ENCODE measurements around the gene RGS17. TPM values are rescaled to one million over a fixed set of nuclear protein-coding genes. Genes with fewer than 3 reads are reported as not detected.

The RGS17 gene
- total RNA-seq, 3 donors from 2014 or later = 0.29 to 1.8 (median 0.66) TPM

DNA sequence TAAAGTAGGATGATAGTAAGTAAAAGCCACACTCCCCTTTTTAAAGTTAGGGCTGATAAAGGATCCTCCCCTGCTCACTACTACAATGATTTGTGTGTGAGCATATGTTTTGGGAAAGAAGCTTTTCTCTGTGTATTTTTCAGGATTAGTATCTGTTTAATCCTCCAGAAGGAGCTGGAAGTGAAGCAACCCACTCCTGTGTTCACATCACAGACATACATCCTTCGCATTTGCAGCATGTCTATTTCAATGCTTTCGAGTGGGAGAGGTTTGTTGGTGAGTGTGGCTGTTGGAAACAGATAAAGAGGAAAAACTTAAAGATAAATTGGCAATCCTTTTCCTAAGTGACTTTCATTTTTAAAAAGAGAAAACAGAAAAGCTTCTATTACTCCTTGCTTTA is 31.6 kb upstream of the RGS17 start:
- no peak overlapping the region for H3K27ac ChIP-seq
- no peaks in the 10 kb centered on the region for H3K4me1 ChIP-seq
- no peaks in the 10 kb centered on the region for H3K9me3 ChIP-seq
- H3K4me3 ChIP-seq = no peak overlapping the region
- intact Hi-C loops (cut with DNase I; ENCODE audit: low total_unique reads) = no loop called here
- TF ChIP-seq POLR2AphosphoS5 (IDR thresholded peaks at IDR 0.05) (no peak), POLR2A (IDR thresholded peaks at IDR 0.05) (no peak)
- TF ChIP-seq, protein P1, sequence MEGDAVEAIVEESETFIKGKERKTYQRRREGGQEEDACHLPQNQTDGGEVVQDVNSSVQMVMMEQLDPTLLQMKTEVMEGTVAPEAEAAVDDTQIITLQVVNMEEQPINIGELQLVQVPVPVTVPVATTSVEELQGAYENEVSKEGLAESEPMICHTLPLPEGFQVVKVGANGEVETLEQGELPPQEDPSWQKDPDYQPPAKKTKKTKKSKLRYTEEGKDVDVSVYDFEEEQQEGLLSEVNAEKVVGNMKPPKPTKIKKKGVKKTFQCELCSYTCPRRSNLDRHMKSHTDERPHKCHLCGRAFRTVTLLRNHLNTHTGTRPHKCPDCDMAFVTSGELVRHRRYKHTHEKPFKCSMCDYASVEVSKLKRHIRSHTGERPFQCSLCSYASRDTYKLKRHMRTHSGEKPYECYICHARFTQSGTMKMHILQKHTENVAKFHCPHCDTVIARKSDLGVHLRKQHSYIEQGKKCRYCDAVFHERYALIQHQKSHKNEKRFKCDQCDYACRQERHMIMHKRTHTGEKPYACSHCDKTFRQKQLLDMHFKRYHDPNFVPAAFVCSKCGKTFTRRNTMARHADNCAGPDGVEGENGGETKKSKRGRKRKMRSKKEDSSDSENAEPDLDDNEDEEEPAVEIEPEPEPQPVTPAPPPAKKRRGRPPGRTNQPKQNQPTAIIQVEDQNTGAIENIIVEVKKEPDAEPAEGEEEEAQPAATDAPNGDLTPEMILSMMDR (IDR thresholded peaks at IDR 0.05) = no peak
- no peaks in the 10 kb centered on the region for H3K27me3 ChIP-seq
- no peak for DNase-seq (ENCODE audit: low spot score in 2 of 2)
- no peaks in the 10 kb centered on the region for H3K36me3 ChIP-seq

DNA sequence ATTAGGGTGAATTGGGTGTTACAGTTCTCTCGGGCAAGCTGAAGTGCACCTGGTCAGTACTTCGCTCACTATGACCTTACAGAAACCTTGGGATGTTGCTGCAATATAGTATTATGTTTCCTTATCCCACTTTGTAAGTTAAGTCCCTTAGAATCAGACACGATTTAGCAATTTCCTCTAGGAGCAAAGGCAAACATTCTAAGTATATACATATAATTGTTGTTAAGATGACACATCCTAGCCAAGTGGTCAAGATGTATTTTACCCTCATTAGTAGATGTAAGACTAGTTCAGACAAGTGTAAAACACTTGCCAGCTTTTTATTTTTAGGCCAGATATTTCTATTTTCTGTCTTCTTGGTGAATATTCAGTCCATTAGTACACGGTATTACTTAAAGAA is 31.1 kb upstream of the RGS17 start:
- Histone ChIP-seq H3K9me3 (no peaks in the 10 kb centered on the region), H3K4me1 (no peaks in the 10 kb centered on the region), H3K27ac (no peak overlapping the region), H3K27me3 (no peaks in the 10 kb centered on the region), H3K4me3 (no peak overlapping the region), H3K36me3 (no peaks in the 10 kb centered on the region)
- no peak for DNase-seq (ENCODE audit: low spot score in 2 of 2)
- intact Hi-C loops (cut with DNase I; ENCODE audit: low total_unique reads) = no loop called here
- TF ChIP-seq POLR2A (IDR thresholded peaks at IDR 0.05) (no peak), POLR2AphosphoS5 (IDR thresholded peaks at IDR 0.05) (no peak)
- TF ChIP-seq, protein P1 (IDR thresholded peaks at IDR 0.05) = no peak

DNA sequence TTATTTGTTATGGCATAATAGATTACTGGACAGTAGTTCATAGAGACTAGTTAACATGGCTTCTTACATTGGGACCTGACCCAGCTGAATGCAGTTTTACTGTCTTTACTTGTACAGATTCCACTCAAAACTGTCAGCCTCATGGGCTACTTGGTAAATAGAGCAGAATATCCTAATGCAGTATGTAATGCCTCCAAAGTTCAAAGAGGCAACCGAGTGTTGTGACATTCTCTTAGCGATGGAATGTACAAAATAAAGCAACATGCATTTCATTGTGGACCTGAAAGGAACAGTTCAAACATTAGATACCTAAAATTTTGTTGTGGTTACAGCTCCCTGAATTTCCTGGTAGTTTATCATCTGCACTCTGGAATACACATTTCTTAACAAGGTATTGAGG is 29.1 kb upstream of the RGS17 start:
- H3K27me3 ChIP-seq = no peaks in the 10 kb centered on the region
- DNase-seq (ENCODE audit: low spot score in 2 of 2) = no peak
- no peaks in the 10 kb centered on the region for H3K9me3 ChIP-seq
- TF ChIP-seq, protein P1 (IDR thresholded peaks at IDR 0.05) = no peak
- no peak for TF ChIP-seq POLR2A (IDR thresholded peaks at IDR 0.05)
- no peak overlapping the region for H3K27ac ChIP-seq
- no peaks in the 10 kb centered on the region for H3K4me1 ChIP-seq
- no peak overlapping the region for H3K4me3 ChIP-seq
- H3K36me3 ChIP-seq = peaks cover 6% of the 10 kb centered on the region
- intact Hi-C loops (cut with DNase I; ENCODE audit: low total_unique reads) = no loop called here

DNA sequence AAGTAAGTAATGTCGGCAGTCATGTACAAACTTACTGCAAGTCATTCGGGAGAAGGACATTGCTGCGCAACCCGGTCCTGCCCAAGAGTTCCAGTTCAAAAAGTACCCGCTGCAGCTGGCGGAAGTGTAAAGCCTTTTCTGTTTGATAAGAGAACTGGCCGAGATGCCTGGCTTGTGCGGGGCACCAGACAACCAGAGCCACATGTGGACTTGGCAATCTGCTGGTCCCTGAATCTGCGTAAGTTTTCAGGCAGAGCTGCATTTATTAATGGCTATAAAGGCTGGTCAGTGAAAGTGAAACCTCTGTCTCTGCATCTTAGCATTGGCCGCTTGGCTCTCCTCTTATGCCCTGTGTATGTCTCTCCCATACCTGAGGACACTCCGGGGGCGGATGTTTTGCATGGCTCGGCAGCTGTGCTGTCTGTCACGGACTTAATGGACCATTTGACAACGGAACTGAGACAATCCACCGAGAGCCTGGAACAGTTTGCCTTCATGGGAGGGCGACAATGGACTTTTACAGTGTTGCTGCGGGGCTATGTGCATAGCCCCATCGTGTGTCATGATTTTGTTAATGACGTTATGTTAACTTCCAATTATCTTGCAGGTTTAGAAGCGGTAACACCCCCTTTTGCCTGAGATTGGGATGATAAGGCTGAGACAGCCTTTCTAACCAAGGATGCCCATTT is 19.8 kb upstream of the RGS17 start:
- TF ChIP-seq POLR2A (IDR thresholded peaks at IDR 0.05) (no peak), POLR2AphosphoS5 (IDR thresholded peaks at IDR 0.05) (no peak)
- TF ChIP-seq, protein P1 (IDR thresholded peaks at IDR 0.05) = no peak

DNA sequence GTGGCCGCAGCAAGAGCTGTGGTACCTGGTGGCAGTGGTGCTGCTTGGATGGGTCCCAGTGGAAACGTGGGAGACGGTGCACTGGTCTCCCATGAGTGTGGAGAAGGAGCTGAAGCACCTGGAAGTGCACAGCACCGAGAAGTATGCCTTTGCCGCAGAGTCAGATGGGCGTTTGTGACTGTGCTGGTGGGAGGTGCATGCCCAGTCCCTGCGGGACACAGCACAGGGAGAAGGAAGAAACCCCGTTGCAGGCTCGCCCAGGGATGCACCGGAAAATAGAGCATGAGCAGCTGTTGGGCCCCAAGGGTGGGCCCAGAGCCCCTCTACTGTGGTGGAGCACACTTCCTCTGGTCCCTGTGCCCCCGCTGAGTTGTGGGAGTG is 19.3 kb upstream of the RGS17 start:
- Histone ChIP-seq H3K27me3 (no peaks in the 10 kb centered on the region), H3K4me1 (no peaks in the 10 kb centered on the region), H3K9me3 (peaks cover 0 to 5% of the 10 kb centered on the region in 2 donors), H3K36me3 (no peaks in the 10 kb centered on the region), H3K27ac (no peak overlapping the region), H3K4me3 (no peak overlapping the region)
- DNase-seq (ENCODE audit: low spot score in 2 of 2) = no peak
- TF ChIP-seq POLR2AphosphoS5 (IDR thresholded peaks at IDR 0.05) = no peak
- TF ChIP-seq, protein P1 (IDR thresholded peaks at IDR 0.05) = no peak
- no peak for TF ChIP-seq POLR2A (IDR thresholded peaks at IDR 0.05)
- intact Hi-C loops (cut with DNase I; ENCODE audit: low total_unique reads) = no loop called here

More for the DNA sequence above, 19.8 kb upstream of the RGS17 start:
- no peak for DNase-seq (ENCODE audit: low spot score in 2 of 2)
- no peaks in the 10 kb centered on the region for H3K27me3 ChIP-seq
- intact Hi-C loops (cut with DNase I; ENCODE audit: low total_unique reads) = no loop called here
- no peaks in the 10 kb centered on the region for H3K36me3 ChIP-seq
- no peaks in the 10 kb centered on the region for H3K4me1 ChIP-seq
- H3K4me3 ChIP-seq = no peak overlapping the region
- no peak overlapping the region for H3K27ac ChIP-seq
- H3K9me3 ChIP-seq = peaks cover 0 to 5% of the 10 kb centered on the region in 2 donors

Measured in breast epithelium (tissue), 4 donors.